Measurements from ENCODE around the gene DENND4C.

Gene DENND4C

DNA sequence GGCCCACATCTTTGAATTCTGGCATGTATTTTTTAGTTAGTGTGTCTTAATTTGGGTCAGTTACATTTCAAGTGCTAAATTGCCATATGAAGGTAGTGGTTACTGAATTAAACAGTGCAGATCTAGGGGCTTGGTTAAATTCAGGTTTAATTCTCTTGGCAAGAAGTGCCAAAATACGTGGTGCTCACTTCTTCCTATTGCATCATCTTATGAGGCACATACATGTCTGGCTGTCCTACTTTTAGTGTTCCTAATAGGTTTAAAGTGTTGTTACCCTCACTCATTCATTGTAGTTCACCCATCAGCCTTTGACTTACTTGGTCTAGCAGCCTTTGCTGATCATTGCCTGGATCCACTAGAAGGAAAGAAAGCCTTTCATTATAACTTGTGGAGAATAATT lies 90.0 kb downstream of the DENND4C start:
- no peak overlapping the region for H3K4me3 ChIP-seq (replicated peaks; ENCODE audit: low read depth, low read length)
- TF ChIP-seq CTCF (IDR thresholded peaks at IDR 0.05; ENCODE audit: low read length, missing control alignments), result no peak
- peak; percentile 10 for DNase-seq (ENCODE audit: low read depth)

GRCh38 chr9:19331877-19332276 lies 101.4 kb downstream of the DENND4C start:
- TF ChIP-seq CTCF (IDR thresholded peaks at IDR 0.05; ENCODE audit: low read length, missing control alignments), result no peak
- DNase-seq (ENCODE audit: low read depth), result no peak
- H3K4me3 ChIP-seq (replicated peaks; ENCODE audit: low read depth, low read length), result no peak overlapping the region

DNA sequence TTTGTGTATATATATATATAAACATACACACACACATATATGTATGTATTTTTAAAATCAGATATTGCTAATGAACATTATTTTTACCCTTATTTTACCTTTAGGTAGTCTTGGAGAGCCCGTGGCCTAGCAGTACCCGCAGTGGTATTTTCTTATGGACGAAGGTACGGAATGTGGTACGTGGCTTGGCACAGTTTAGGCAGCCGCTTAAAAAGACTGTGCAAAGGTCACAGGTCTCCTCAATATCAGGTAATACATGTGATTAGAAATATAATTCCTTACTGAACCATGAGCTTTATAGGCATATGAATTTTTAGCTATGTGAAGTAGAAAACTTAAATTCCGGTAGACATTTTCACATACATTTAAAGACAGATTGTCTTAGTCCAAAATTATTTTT lies 105.7 kb downstream of the DENND4C start:
- DNase-seq (ENCODE audit: low read depth), result no peak
- no peak overlapping the region for H3K4me3 ChIP-seq (replicated peaks; ENCODE audit: low read depth, low read length)
- no peak for TF ChIP-seq CTCF (IDR thresholded peaks at IDR 0.05; ENCODE audit: low read length, missing control alignments)

DNA sequence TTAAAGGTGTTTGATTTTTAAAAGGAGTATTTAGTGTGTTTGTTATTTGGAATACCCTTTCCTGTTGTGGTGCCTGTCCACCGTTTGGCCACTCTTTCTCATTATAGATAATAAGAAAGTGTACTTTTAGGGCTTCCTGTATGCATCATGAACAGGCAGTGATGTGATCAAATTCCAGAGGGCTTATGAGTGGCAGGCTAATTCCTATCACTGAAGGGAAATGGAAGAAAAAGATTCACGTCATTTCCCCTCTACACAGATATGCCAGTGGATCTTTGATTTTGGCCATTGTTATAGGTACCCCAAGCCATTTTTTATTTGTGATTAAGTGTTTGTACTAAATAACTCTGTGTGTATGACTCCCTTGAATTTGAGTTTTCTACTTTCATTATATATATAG lies 112.5 kb downstream of the DENND4C start:
- TF ChIP-seq CTCF (IDR thresholded peaks at IDR 0.05; ENCODE audit: low read length, missing control alignments), result no peak
- no peak overlapping the region for H3K4me3 ChIP-seq (replicated peaks; ENCODE audit: low read depth, low read length)
- DNase-seq (ENCODE audit: low read depth), result peak; percentile 61

DNA sequence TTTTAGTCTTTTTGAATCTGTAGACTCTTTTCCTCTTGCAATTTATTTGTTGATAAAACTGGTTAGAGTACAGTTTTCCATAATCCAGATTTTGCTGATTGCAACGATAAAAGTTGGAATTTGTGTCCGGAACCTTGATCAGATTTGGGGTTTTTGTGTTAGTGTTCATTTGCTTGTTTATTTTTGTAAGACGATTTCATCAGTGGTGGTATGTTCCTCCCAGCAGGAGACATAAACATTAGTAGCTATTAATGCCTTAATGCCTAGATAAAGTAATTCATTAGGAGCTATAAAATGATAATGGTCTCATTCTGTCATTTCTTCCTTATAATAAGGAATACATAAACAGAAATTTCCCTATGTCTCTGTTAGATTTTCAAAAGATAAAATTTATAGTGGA lies 128.2 kb downstream of the DENND4C start:
- no peak for TF ChIP-seq CTCF (IDR thresholded peaks at IDR 0.05; ENCODE audit: low read length, missing control alignments)
- no peak for DNase-seq (ENCODE audit: low read depth)

DNA sequence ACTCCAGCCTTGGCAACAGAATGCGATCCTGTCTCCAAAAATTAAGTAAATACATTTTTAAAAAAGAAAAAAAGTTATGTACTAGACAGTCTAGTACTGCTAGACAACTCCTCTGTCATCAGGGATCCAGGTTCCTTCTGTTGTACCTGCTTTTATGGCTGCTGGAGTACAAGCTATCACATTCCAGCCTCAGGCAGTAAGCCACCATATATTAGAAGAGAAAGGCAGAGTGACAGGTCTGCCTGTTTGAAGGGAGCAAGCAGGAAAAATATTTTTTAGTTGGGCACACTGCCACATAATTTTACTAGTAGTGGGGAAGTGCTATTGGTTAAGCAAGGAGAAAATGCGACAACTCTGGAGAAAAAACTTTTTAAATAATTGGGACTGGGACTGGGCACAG lies 138.6 kb downstream of the DENND4C start:
- no peak for TF ChIP-seq CTCF (IDR thresholded peaks at IDR 0.05; ENCODE audit: low read length, missing control alignments)
- no peak overlapping the region for H3K4me3 ChIP-seq (replicated peaks; ENCODE audit: low read depth, low read length)
- DNase-seq (ENCODE audit: low read depth), result no peak

More for the DNA sequence above, 128.2 kb downstream of the DENND4C start:
- no peak overlapping the region for H3K4me3 ChIP-seq (replicated peaks; ENCODE audit: low read depth, low read length)

DNA sequence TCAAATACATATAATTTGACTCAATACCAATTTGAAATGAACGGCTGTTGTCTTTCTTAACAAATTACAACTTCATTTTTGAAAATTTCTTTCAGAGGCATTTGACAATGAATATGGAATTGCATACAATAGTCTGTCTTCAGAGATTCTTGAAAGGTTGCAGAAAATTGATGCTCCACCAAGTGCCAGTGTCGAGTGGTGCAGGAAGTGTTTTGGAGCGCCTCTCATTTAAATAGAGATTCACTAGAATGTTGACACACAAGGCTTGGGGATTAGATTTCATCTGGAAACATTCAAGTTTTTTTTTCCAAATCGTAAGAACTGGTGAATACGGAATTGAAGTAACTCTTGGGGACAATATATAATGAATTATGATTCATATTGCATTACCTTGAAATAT lies 141.4 kb downstream of the DENND4C start:
- peak; percentile 3 for TF ChIP-seq CTCF (IDR thresholded peaks at IDR 0.05; ENCODE audit: low read length, missing control alignments)
- DNase-seq (ENCODE audit: low read depth), result no peak
- H3K4me3 ChIP-seq (replicated peaks; ENCODE audit: low read depth, low read length), result no peak overlapping the region

Measured in fibroblast of pulmonary artery (primary cell).